ENCODE results near the gene NFIB. TPM values are rescaled to one million over a fixed set of nuclear protein-coding genes. Genes with fewer than 3 reads are reported as not detected.

The NFIB gene
- polyA plus RNA-seq, 3 donors: 6.1 to 32.3 (median 16.8) TPM

GRCh38 chr9:14063756-14064155 is 250.2 kb downstream of the NFIB start:
- 74 to 88% (median 87%) methylated on average over 1 of the region's 1 CpG for WGBS, 3 donors
- H3K27ac ChIP-seq (ENCODE audit: low read depth, low read length): no peak overlapping the region

GRCh38 chr9:14062586-14063221 is 251.2 kb downstream of the NFIB start:
- H3K27ac ChIP-seq (ENCODE audit: low read depth, low read length): no peak overlapping the region
- 66 to 74% (median 72%) methylated on average over 9 of the region's 9 CpGs for WGBS, 3 donors

GRCh38 chr9:14061936-14062585 is 251.9 kb downstream of the NFIB start:
- WGBS, 3 donors: 86 to 91% (median 90%) methylated on average over 15 of the region's 15 CpGs

GRCh38 chr9:14058325-14058688 is 255.6 kb downstream of the NFIB start:
- H3K27ac ChIP-seq (ENCODE audit: low read depth, low read length): no peak overlapping the region
- WGBS, 3 donors: 80 to 90% (median 87%) methylated on average over 5 of the region's 5 CpGs

More at GRCh38 chr9:14061936-14062585, 251.9 kb downstream of the NFIB start:
- no peak overlapping the region for H3K27ac ChIP-seq (ENCODE audit: low read depth, low read length)

GRCh38 chr9:14057368-14058324 is 256.3 kb downstream of the NFIB start:
- no peak overlapping the region for H3K27ac ChIP-seq (ENCODE audit: low read depth, low read length)
- 59 to 68% (median 61%) methylated on average over 13 of the region's 13 CpGs for WGBS, 3 donors

- H3K27ac ChIP-seq (ENCODE audit: low read depth, low read length): no peak overlapping the region
- 27 to 60% (median 28%) methylated on average over 3 of the region's 3 CpGs for WGBS, 3 donors
These were observed 257.6 kb downstream of the NFIB start for GRCh38 chr9:14056316-14056861.

GRCh38 chr9:14054096-14054495 is 259.8 kb downstream of the NFIB start:
- H3K27ac ChIP-seq (ENCODE audit: low read depth, low read length): no peak overlapping the region
- WGBS, 3 donors: 89 to 96% (median 90%) methylated on average over 2 of the region's 2 CpGs

GRCh38 chr9:14052359-14052758 is 261.6 kb downstream of the NFIB start:
- H3K27ac ChIP-seq (ENCODE audit: low read depth, low read length): no peak overlapping the region
- WGBS, 3 donors: 60 to 88% (median 86%) methylated on average over 2 of the region's 2 CpGs

- H3K27ac ChIP-seq (ENCODE audit: low read depth, low read length): no peak overlapping the region
These were observed 262.5 kb downstream of the NFIB start for GRCh38 chr9:14051419-14051818.

GRCh38 chr9:14043483-14043882 is 270.5 kb downstream of the NFIB start:
- 82 to 92% (median 90%) methylated on average over 1 of the region's 1 CpG for WGBS, 3 donors
- H3K27ac ChIP-seq (ENCODE audit: low read depth, low read length): no peak overlapping the region

- H3K27ac ChIP-seq (ENCODE audit: low read depth, low read length): no peak overlapping the region
- WGBS, 3 donors: 74 to 88% (median 82%) methylated on average over 4 of the region's 4 CpGs
These were observed 276.6 kb downstream of the NFIB start for GRCh38 chr9:14037331-14037730.

GRCh38 chr9:14033067-14033466 is 280.9 kb downstream of the NFIB start:
- no peak overlapping the region for H3K27ac ChIP-seq (ENCODE audit: low read depth, low read length)
- 73 to 82% (median 73%) methylated on average over 3 of the region's 3 CpGs for WGBS, 3 donors
